ENCODE data around the gene CLEC12A.

The CLEC12A gene

DNA sequence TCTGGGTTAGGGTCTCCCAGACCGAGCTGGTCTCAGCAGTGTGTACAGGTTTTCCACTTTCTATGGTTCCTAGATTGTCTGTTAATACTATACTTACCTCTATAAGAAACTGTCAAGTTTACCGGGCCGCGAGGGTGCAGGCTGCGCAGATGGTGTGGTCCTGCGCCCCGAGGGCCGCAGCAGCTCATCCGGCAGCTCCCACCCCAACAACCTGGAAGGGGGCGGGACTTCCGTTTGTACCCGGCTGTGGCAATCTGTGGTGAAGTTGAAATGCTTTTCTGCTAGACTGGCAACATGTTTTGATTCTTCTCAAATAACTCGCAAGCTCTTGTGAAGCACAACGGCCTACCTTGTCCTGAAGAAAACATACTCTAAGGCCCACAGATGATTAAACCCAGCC is 59.2 kb downstream of the CLEC12A start, which contains the start of gene CLEC9A:
TSS of gene CLEC9A (plus strand) at position 237 of the 400 bp plus-strand sequence. CDS start 22,006 bp downstream, outside the sequence.
- Histone ChIP-seq H3K27ac (no peak within 1 kb of the TSS), H3K4me3 (no peak within 1 kb of the TSS)

DNA sequence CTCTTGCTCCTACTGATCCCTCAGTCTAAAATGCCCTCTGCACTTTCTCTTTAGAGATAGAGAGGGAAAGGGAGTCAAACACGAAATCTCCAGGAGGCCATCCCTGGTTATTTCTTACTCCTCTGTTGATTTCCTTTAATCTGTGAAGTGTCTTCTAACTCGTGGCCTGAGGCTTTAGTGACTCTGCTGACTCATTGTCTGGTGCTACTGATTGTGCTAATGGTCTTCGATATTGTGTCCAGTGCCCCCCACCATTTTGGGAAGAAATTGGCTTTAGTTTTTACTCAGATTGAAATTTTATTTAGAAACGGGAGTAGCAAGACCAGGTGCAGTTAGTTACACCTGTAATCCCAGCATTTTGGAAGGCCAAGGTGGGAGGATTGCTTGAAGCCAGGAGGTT is 60.1 kb downstream of the CLEC12A start:
- no peak overlapping the region for H3K27ac ChIP-seq

DNA sequence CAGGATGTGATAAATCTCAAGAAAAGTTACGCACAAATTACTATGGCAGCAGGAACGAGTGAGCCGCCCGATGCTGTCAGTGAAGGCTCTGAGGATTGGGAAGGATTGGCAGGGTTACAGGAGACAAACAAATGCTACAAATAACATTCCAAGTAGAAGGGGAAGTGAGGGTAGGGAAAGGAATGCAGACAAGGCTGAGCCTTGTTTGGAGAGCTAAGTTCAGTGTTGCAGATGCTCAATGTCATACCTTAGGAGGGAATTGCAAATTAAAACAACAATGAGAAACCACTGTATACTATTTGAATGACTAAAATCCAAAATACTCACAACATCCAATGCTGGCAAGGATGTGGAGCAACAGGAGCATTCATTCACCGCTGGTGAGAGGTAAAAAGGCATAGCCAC is 60.6 kb downstream of the CLEC12A start:
- H3K4me3 ChIP-seq, result no peak overlapping the region
- H3K27ac ChIP-seq, result no peak overlapping the region

More for the DNA sequence above, 60.1 kb downstream of the CLEC12A start:
- H3K4me3 ChIP-seq, result no peak overlapping the region

DNA sequence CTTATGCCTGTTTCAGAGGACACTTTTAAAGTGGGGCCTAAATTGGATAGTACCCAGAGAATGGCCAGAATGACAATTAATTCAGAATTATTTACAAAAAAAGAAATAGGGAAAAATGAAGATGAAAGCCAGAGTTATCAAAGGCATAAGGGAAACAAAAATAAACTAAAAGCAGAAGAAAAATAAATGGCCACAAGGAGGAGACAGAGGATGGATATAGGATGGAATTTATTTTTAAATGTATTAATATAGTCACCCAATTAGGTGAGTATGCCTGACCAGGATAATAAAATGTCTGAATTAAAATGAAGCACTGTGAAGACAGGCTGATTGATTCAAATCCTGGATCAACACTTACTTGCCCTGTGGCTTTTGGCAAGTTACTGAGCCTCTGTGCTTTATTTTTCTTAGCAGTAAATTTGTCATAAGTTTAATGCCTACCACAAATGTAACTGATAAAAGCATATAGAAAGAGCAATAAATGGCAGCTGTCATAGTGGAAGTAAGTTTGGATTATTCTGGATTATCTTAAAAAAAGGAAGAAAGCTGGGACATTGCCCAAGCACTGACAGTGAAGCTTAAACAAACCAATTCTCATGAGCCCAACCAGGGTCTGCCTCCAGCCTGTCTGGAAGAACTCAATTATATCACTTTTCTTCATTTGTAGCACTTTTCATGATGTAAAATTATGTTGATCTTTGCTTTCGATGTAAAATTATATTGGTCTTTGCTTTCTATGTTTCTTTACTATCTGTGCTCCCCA is 62.8 kb downstream of the CLEC12A start:
- no peak overlapping the region for H3K27ac ChIP-seq

More for the DNA sequence above, 62.8 kb downstream of the CLEC12A start:
- no peak overlapping the region for H3K4me3 ChIP-seq
